GM18867 (cell line): ENCODE results near the gene NCKAP1.
"Not testable (repeated sequence)": the region's sequence is repeated elsewhere in the genome, so short reads cannot be mapped to it uniquely, and the experiment has no call there.

Experiments used
- ATAC-seq: cut with Tn5 transposase; IDR thresholded peaks from one replicate; pipeline ENCODE4 v1.9.1; 2021; ENCODE audit warnings: mild to moderate bottlenecking, moderate library complexity; ENCODE audit not compliant: unreplicated experiment

Gene NCKAP1

GRCh38 chr2:183038341-183039300 lies at the start of gene NCKAP1:
NCKAP1 (minus strand) TSS chr2:183038457; CDS start chr2:183038099, 358 bp downstream.
- ATAC-seq = peak; percentile 78

GRCh38 chr2:183081911-183082310 lies 43.7 kb upstream of the NCKAP1 start:
- ATAC-seq = no peak

- peak; percentile 32 for ATAC-seq
These were observed 41.0 kb upstream of the NCKAP1 start for GRCh38 chr2:183079139-183079775.

GRCh38 chr2:183078464-183079138 lies 40.3 kb upstream of the NCKAP1 start, which contains the start of gene DUSP19:
DUSP19 (plus strand) TSS chr2:183078747; CDS start chr2:183078934, 187 bp downstream.
- ATAC-seq = peak; percentile 89

GRCh38 chr2:183078163-183078463 lies 39.9 kb upstream of the NCKAP1 start:
- no peak for ATAC-seq

GRCh38 chr2:183072177-183072576 lies 33.9 kb upstream of the NCKAP1 start:
- ATAC-seq = no peak

GRCh38 chr2:183070942-183071844 lies 32.9 kb upstream of the NCKAP1 start:
- no peak for ATAC-seq

GRCh38 chr2:183069174-183069573 lies 30.9 kb upstream of the NCKAP1 start:
- ATAC-seq = no peak

GRCh38 chr2:183068561-183068960 lies 30.3 kb upstream of the NCKAP1 start:
- no peak for ATAC-seq

- ATAC-seq = peak; percentile 63
These were observed 24.8 kb upstream of the NCKAP1 start for GRCh38 chr2:183063083-183063482.

- ATAC-seq = no peak
These were observed 22.4 kb upstream of the NCKAP1 start for GRCh38 chr2:183060571-183061231.

- no peak for ATAC-seq
These were observed 21.3 kb upstream of the NCKAP1 start for GRCh38 chr2:183059561-183059960.

- ATAC-seq = peak; percentile 55
These were observed 19.2 kb upstream of the NCKAP1 start for GRCh38 chr2:183057333-183057985.

- no peak for ATAC-seq
These were observed 11.2 kb upstream of the NCKAP1 start for GRCh38 chr2:183049420-183049819.

GRCh38 chr2:183047486-183048125 lies 9.3 kb upstream of the NCKAP1 start:
- ATAC-seq = not testable (repeated sequence)

GRCh38 chr2:183043580-183043979 lies 5.3 kb upstream of the NCKAP1 start:
- not testable (repeated sequence) for ATAC-seq

GRCh38 chr2:183040604-183041003 lies 2.3 kb upstream of the NCKAP1 start:
- no peak for ATAC-seq

GRCh38 chr2:183037553-183038340 lies 510 bp downstream of the NCKAP1 start:
- ATAC-seq = peak; percentile 49
